Transverse colon (tissue), 4 donors: ENCODE data around the gene AGPAT3. TPM values are rescaled to one million over a fixed set of nuclear protein-coding genes. Genes with fewer than 3 reads are reported as not detected.

ENCODE experiments used
- DNase-seq: peaks from one replicate; pipeline ENCODE4 v3.0.0-alpha.2; 2019
- H3K27ac ChIP-seq, 4 donors: fragments of 200-600 bp; sonication (generic); 2 replicates each; pipeline ENCODE4 v1.5.1; 2016 to 2018; ENCODE audit warnings: inconsistent platforms in 4 of 4
- H3K27me3 ChIP-seq: fragments of 200-600 bp; sonication (generic); 2 replicates; pipeline ENCODE4 v1.5.1; 2017; ENCODE audit warnings: inconsistent platforms
- H3K36me3 ChIP-seq, 4 donors: fragments of 200-600 bp; sonication (generic); 2 replicates each; pipeline ENCODE4 v1.5.1; 2017 to 2019; ENCODE audit warnings: inconsistent platforms in 4 of 4
- H3K4me1 ChIP-seq, 4 donors: fragments of 200-600 bp; sonication (generic); 2 replicates each; pipeline ENCODE4 v1.5.1; 2017 to 2020; ENCODE audit warnings: inconsistent platforms in 4 of 4
- H3K4me3 ChIP-seq, 4 donors: fragments of 200-600 bp; sonication (generic); 1 replicate in 1 of 4; 2 replicates in 3 of 4; pipeline versions ENCODE4 v1.5.1 to v1.6.1; 2017 to 2019; ENCODE audit warnings: inconsistent platforms in 4 of 4
- H3K9me3 ChIP-seq, 2 donors: fragments of 200-600 bp; sonication (generic); 2 replicates each; pipeline ENCODE4 v1.5.1; 2017 to 2019; ENCODE audit warnings: inconsistent platforms in 2 of 2
- EP300 ChIP-seq: sonication (generic); formaldehyde crosslinking; IDR thresholded peaks from one replicate; pipeline ENCODE4 v1.6.1; 2017; ENCODE audit warnings: antibody characterized with exemption, low read depth
- POLR2A ChIP-seq: fragments of 450-650 bp; IDR thresholded peaks from one replicate; pipeline ENCODE4 v1.6.1; 2016; ENCODE audit warnings: antibody characterized with exemption, mild to moderate bottlenecking, moderate library complexity
- POLR2AphosphoS5 ChIP-seq, 3 donors: sonication (generic); formaldehyde crosslinking; IDR thresholded peaks; one replicate each; pipeline ENCODE4 v1.6.1; 2016; ENCODE audit warnings: antibody characterized with exemption in 3 of 3
- WGBS, 2 donors: methylation state at CpG; one replicate each; pipeline ENCODE4 v1.1.5; 2018; ENCODE audit warnings: low coverage in 1 of 2; 5-methylcytosine and 5-hydroxymethylcytosine counted together
- in situ Hi-C, 4 donors: fragments of 200-750 bp; cut with MboI; loops; one replicate each; pipeline versions ENCODE4 v1.15.0 to v1.15.1; 2017; ENCODE audit warnings: low sequenced_read_pairs in 3 of 4, low pct_ligation_motif_present in 1 of 4, low pct_unique_long_range_greater_than_20kb in 1 of 4
- intact Hi-C: fragments of 100-400 bp; cut with DNase I; formaldehyde crosslinking; loops from one replicate; pipeline ENCODE4 v1.15.1; 2023; ENCODE audit warnings: low total_unique reads
- total RNA-seq, 4 donors: library from RNA; depleted of rRNA; stranded (reverse); fragments of >200 nt; gene quantifications; one replicate each; pipeline ENCODE4 v1.1.0, GENCODE V29; 2016
- TF ChIP-seq, protein P1 (sequence below), 5 experiments: fragments of 200-600 bp in 3 of 5; fragments of 450-650 bp in 2 of 5; sonication (generic) in 3 of 5; IDR thresholded peaks; 1 replicate in 2 of 5; 2 replicates in 3 of 5; pipeline ENCODE4 v1.5.1; 2016 to 2017; ENCODE audit warnings: antibody characterized with exemption in 5 of 5, inconsistent platforms in 3 of 5, mild to moderate bottlenecking in 2 of 5, moderate library complexity in 1 of 5

The AGPAT3 gene
- total RNA-seq, 4 donors from 2014 or later, result 59.9 to 116 (median 85.3) TPM

GRCh38 chr21:43994085-43994484 is 129.1 kb downstream of the AGPAT3 start:
- Histone ChIP-seq H3K9me3 (no peaks in the 10 kb centered on the region), H3K4me1 (no peaks in the 10 kb centered on the region), H3K27me3 (no peaks in the 10 kb centered on the region), H3K36me3 (no peaks in the 10 kb centered on the region), H3K4me3 (no peak overlapping the region), H3K27ac (no peak overlapping the region)
- TF ChIP-seq EP300, result no peak
- TF ChIP-seq, protein P1, sequence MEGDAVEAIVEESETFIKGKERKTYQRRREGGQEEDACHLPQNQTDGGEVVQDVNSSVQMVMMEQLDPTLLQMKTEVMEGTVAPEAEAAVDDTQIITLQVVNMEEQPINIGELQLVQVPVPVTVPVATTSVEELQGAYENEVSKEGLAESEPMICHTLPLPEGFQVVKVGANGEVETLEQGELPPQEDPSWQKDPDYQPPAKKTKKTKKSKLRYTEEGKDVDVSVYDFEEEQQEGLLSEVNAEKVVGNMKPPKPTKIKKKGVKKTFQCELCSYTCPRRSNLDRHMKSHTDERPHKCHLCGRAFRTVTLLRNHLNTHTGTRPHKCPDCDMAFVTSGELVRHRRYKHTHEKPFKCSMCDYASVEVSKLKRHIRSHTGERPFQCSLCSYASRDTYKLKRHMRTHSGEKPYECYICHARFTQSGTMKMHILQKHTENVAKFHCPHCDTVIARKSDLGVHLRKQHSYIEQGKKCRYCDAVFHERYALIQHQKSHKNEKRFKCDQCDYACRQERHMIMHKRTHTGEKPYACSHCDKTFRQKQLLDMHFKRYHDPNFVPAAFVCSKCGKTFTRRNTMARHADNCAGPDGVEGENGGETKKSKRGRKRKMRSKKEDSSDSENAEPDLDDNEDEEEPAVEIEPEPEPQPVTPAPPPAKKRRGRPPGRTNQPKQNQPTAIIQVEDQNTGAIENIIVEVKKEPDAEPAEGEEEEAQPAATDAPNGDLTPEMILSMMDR (IDR thresholded peaks at IDR 0.05), result no peak
- no peak for TF ChIP-seq POLR2AphosphoS5 (IDR thresholded peaks at IDR 0.05)
- no peak for TF ChIP-seq POLR2A
- in situ Hi-C loops (loop anchor here in 1 of 4 donors (25.0 kb wide), 1 partner anchor 182 kb away; no protein-coding TSS in a partner anchor), intact Hi-C loops (no loop called here)
- 63% methylated on average over 5 of the region's 11 CpGs; no CpG with 5 or more reads in 1 of the 2 donors for WGBS, 2 donors
- DNase-seq, result no peak

DNA sequence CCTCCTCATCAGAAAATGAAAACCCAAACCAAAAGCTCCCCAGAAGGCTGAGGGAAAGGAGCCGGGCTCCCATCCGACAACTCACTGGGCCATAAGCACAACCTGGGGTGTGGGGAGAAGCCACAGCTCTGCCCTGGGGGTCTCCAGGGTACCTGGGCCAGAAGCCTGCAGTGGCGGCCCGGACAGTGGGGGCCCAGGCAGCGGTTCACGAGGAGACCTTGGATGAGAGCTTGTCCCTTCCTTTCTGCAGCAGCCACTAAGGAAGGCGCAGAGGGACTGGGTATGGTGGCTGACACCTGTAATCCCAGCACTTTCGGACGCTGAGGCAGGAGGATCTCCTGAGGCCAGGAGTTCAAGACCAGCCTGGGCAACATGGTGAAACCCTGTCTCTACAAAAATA is 129.6 kb downstream of the AGPAT3 start:
- 95% methylated on average over 9 of the region's 9 CpGs; no CpG with 5 or more reads in 1 of the 2 donors for WGBS, 2 donors
- in situ Hi-C loops, result loop anchor here in 1 of 4 donors (25.0 kb wide), 1 partner anchor 182 kb away; no protein-coding TSS in a partner anchor
- intact Hi-C loops, result loop anchor here (5.0 kb wide), 1 partner anchor 97 kb away; no protein-coding TSS in a partner anchor

GRCh38 chr21:43995521-43996105 is 130.6 kb downstream of the AGPAT3 start:
- TF ChIP-seq EP300, result no peak
- no peak for TF ChIP-seq POLR2A
- no peak for TF ChIP-seq POLR2AphosphoS5 (IDR thresholded peaks at IDR 0.05)
- TF ChIP-seq, protein P1 (IDR thresholded peaks at IDR 0.05), result no peak
- no peak overlapping the region for H3K4me3 ChIP-seq
- H3K36me3 ChIP-seq, result no peaks in the 10 kb centered on the region
- intact Hi-C loops (loop anchor here (5.0 kb wide), 1 partner anchor 98 kb away; no protein-coding TSS in a partner anchor), in situ Hi-C loops (loop anchor here in 1 of 4 donors (25.0 kb wide), 1 partner anchor 183 kb away; no protein-coding TSS in a partner anchor)
- H3K9me3 ChIP-seq, result no peaks in the 10 kb centered on the region
- H3K27me3 ChIP-seq, result no peaks in the 10 kb centered on the region
- DNase-seq, result no peak
- 80 to 86% methylated on average over 1 to 18 of the region's 18 CpGs for WGBS, 2 donors
- no peaks in the 10 kb centered on the region for H3K4me1 ChIP-seq
- no peak overlapping the region for H3K27ac ChIP-seq

More for the DNA sequence above, 129.6 kb downstream of the AGPAT3 start:
- TF ChIP-seq EP300, result no peak
- no peak for TF ChIP-seq POLR2AphosphoS5 (IDR thresholded peaks at IDR 0.05)
- no peak for TF ChIP-seq POLR2A
- TF ChIP-seq, protein P1 (IDR thresholded peaks at IDR 0.05), result no peak
- Histone ChIP-seq H3K27ac (no peak overlapping the region), H3K27me3 (no peaks in the 10 kb centered on the region), H3K36me3 (no peaks in the 10 kb centered on the region), H3K9me3 (no peaks in the 10 kb centered on the region), H3K4me3 (no peak overlapping the region), H3K4me1 (no peaks in the 10 kb centered on the region)
- DNase-seq, result no peak

- Histone ChIP-seq H3K9me3 (no peaks in the 10 kb centered on the region), H3K27ac (no peak overlapping the region), H3K4me1 (no peaks in the 10 kb centered on the region), H3K27me3 (no peaks in the 10 kb centered on the region), H3K4me3 (no peak overlapping the region), H3K36me3 (no peaks in the 10 kb centered on the region)
- intact Hi-C loops, result loop anchor here (5.0 kb wide), 1 partner anchor 101 kb away; no protein-coding TSS in a partner anchor
- no peak for TF ChIP-seq POLR2AphosphoS5 (IDR thresholded peaks at IDR 0.05)
- TF ChIP-seq, protein P1 (IDR thresholded peaks at IDR 0.05), result no peak
- no peak for TF ChIP-seq EP300
- TF ChIP-seq POLR2A, result no peak
- DNase-seq, result no peak
- in situ Hi-C loops, result loop anchor here in 1 of 4 donors (25.0 kb wide), 1 partner anchor 186 kb away; no protein-coding TSS in a partner anchor
- WGBS, 2 donors, result 86 to 87% methylated on average over 5 of the region's 5 CpGs
Observed at GRCh38 chr21:43997766-43998742, 133.0 kb downstream of the AGPAT3 start.
